DND-41 (cell line): ENCODE data around the gene MAP3K12.

ENCODE experiments used
- ATAC-seq: fragments of 200-7000 bp; cut with Tn5 transposase; 3 replicates; pipeline ENCODE4 v1.9.1; 2021; ENCODE audit warnings: low read depth; ENCODE audit not compliant: insufficient read depth
- DNase-seq: peaks from one replicate; pipeline ENCODE4 v3.0.0-alpha.2; 2020
- H2AFZ ChIP-seq: 2 replicates; pipeline ENCODE4 v1.6.0; 2012; ENCODE audit warnings: low read depth, low read length
- H3K27ac ChIP-seq: 2 replicates; pipeline ENCODE4 v1.5.1; 2012; ENCODE audit warnings: low read length, inconsistent platforms
- H3K27me3 ChIP-seq: fragments of 200-600 bp; sonication (generic); 2 replicates; pipeline ENCODE4 v1.6.0; 2012; ENCODE audit warnings: low read length, mild to moderate bottlenecking, inconsistent platforms; ENCODE audit not compliant: insufficient read depth, poor library complexity
- H3K36me3 ChIP-seq: 2 replicates; pipeline ENCODE4 v1.5.1; 2012; ENCODE audit warnings: low read length, inconsistent platforms; ENCODE audit not compliant: insufficient read depth
- H3K4me1 ChIP-seq: 2 replicates; pipeline ENCODE4 v1.5.1; 2012; ENCODE audit warnings: mild to moderate bottlenecking, low read length; ENCODE audit not compliant: insufficient read depth
- H3K4me2 ChIP-seq: 2 replicates; pipeline ENCODE4 v1.6.0; 2012; ENCODE audit warnings: mild to moderate bottlenecking, moderate library complexity, low read length, inconsistent platforms; ENCODE audit not compliant: insufficient read depth
- H3K4me3 ChIP-seq, 2 experiments: fragments of 200-600 bp in 1 of 2; shearing (Covaris generic) in 1 of 2; 2 replicates each; pipeline ENCODE4 v1.5.1; 2012 to 2016; ENCODE audit warnings: inconsistent platforms in 2 of 2, low read length in 2 of 2, mild to moderate bottlenecking in 2 of 2, low read depth in 1 of 2, moderate library complexity in 1 of 2
- H3K79me2 ChIP-seq: 2 replicates; pipeline ENCODE4 v1.6.0; 2012; ENCODE audit warnings: low read length, inconsistent platforms; ENCODE audit not compliant: insufficient read depth
- H3K9ac ChIP-seq: 2 replicates; pipeline ENCODE4 v1.6.0; 2012; ENCODE audit warnings: low read depth, mild to moderate bottlenecking, inconsistent platforms, low read length, moderate library complexity
- H3K9me3 ChIP-seq: 2 replicates; pipeline ENCODE4 v1.5.1; 2012; ENCODE audit warnings: low read length, moderate library complexity, mild to moderate bottlenecking, inconsistent platforms; ENCODE audit not compliant: insufficient read depth, severe bottlenecking
- H4K20me1 ChIP-seq: 2 replicates; pipeline ENCODE4 v1.6.0; 2012; ENCODE audit warnings: low read length; ENCODE audit not compliant: insufficient read depth
- EZH2 ChIP-seq: IDR thresholded peaks from 3 replicates; pipeline ENCODE4 v1.6.1; 2012; ENCODE audit warnings: borderline replicate concordance, low read depth, mild to moderate bottlenecking, moderate library complexity, low read length, inconsistent platforms; ENCODE audit not compliant: severe bottlenecking
- TF ChIP-seq, protein P1 (sequence below): IDR thresholded peaks from 2 replicates; pipeline ENCODE4 v1.5.1; 2012; ENCODE audit warnings: borderline replicate concordance, low read length, moderate library complexity, mild to moderate bottlenecking; ENCODE audit not compliant: poor library complexity, severe bottlenecking; ENCODE audit errors: extremely low read depth

Gene MAP3K12

DNA sequence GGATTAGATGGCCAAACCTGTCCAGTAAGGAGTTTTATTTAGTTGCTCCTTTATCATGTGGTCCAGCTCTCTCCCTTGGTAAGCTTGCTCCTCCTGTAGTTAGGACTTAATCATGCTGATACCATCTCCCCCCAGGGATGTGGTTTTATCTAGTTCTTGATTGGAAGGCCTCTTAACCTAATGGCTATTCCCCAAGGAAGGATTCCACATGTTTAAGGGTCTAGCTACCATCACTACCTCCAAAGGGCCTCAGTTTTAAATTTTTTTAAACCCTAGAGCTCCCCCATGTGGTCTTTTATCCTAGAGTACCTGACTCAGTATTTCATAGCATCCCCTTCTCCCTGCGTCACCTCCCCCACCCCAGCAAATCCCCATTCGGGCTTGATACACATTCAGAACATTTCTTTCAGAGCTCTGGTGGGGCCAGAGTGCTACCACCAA is 22.5 kb downstream of the MAP3K12 start:
- H3K9ac ChIP-seq, result no peak overlapping the region
- peaks cover 98% of the 10 kb centered on the region for H3K36me3 ChIP-seq
- no peaks in the 10 kb centered on the region for H3K4me1 ChIP-seq
- peaks cover 83% of the 10 kb centered on the region for H4K20me1 ChIP-seq
- no peaks in the 10 kb centered on the region for H3K27me3 ChIP-seq
- no peak for DNase-seq
- no peaks in the 10 kb centered on the region for H3K9me3 ChIP-seq
- no peak for TF ChIP-seq EZH2
- TF ChIP-seq, protein P1, sequence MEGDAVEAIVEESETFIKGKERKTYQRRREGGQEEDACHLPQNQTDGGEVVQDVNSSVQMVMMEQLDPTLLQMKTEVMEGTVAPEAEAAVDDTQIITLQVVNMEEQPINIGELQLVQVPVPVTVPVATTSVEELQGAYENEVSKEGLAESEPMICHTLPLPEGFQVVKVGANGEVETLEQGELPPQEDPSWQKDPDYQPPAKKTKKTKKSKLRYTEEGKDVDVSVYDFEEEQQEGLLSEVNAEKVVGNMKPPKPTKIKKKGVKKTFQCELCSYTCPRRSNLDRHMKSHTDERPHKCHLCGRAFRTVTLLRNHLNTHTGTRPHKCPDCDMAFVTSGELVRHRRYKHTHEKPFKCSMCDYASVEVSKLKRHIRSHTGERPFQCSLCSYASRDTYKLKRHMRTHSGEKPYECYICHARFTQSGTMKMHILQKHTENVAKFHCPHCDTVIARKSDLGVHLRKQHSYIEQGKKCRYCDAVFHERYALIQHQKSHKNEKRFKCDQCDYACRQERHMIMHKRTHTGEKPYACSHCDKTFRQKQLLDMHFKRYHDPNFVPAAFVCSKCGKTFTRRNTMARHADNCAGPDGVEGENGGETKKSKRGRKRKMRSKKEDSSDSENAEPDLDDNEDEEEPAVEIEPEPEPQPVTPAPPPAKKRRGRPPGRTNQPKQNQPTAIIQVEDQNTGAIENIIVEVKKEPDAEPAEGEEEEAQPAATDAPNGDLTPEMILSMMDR, result peak; percentile 56
- no peak overlapping the region for H3K4me3 ChIP-seq
- H2AFZ ChIP-seq, result no peak overlapping the region
- no peak overlapping the region for H3K27ac ChIP-seq
- ATAC-seq, result peak; percentile 57
- peaks cover 72% of the 10 kb centered on the region for H3K79me2 ChIP-seq
- H3K4me2 ChIP-seq, result no peak overlapping the region

DNA sequence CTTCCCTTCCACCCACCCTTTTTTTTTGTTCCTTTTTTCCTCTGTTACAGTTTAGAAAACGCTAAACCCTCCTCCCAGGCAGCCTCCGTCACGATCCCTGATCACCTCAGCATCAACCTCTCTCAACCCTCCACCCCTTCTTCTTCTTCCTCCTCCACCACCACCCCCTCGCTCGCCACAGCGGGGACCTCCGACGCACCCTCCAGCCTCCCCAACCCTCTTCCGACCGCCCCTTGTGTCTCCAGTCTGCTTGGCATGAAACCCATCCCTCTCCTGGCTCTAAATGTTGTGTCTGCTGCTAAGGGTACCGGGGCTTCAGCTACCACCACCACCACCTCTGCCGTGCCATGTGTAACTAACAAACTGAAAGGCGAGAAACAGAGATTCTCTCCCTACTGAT is 24.4 kb downstream of the MAP3K12 start:
- Histone ChIP-seq H3K36me3 (peaks cover 98% of the 10 kb centered on the region), H3K27ac (no peak overlapping the region)
- ATAC-seq, result no peak

DNA sequence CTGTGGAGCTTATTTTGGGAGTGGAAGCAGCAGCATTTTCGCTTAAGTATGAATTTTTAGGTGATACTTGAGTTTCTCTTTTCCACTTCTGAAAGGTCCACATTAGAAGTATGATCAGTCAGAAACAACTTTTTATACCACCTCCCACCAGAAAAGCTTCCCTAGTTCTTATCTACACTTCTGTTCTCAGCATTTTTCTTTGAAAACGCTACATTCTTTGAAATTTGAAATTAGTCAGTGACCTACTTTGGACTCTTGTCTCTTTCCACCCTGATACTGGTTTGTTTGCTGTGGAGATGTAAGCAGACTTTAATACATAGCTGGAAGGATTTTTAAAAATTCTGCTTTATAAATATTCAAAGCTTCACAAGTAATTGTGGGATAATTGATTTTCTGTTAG is 25.2 kb downstream of the MAP3K12 start:
- Histone ChIP-seq H3K27ac (no peak overlapping the region), H3K4me3 (no peak overlapping the region), H3K4me2 (no peak overlapping the region), H4K20me1 (peaks cover 81% of the 10 kb centered on the region), H3K36me3 (peaks cover 98% of the 10 kb centered on the region), H3K79me2 (peaks cover 83% of the 10 kb centered on the region), H2AFZ (no peak overlapping the region), H3K4me1 (no peaks in the 10 kb centered on the region), H3K9ac (no peak overlapping the region), H3K27me3 (no peaks in the 10 kb centered on the region), H3K9me3 (no peaks in the 10 kb centered on the region)
- ATAC-seq (no peak), DNase-seq (no peak)
- TF ChIP-seq EZH2, result no peak
- TF ChIP-seq, protein P1, result no peak

More for the DNA sequence above, 24.4 kb downstream of the MAP3K12 start:
- Histone ChIP-seq H3K9ac (no peak overlapping the region), H3K4me1 (no peaks in the 10 kb centered on the region), H3K79me2 (peaks cover 83% of the 10 kb centered on the region), H2AFZ (no peak overlapping the region), H3K9me3 (no peaks in the 10 kb centered on the region), H4K20me1 (peaks cover 84% of the 10 kb centered on the region), H3K4me2 (no peak overlapping the region), H3K27me3 (no peaks in the 10 kb centered on the region), H3K4me3 (no peak overlapping the region)
- no peak for DNase-seq
- TF ChIP-seq, protein P1, result no peak
- TF ChIP-seq EZH2, result no peak
